ENCODE data around the gene MICAL3. TPM values are rescaled to one million over a fixed set of nuclear protein-coding genes. Genes with fewer than 3 reads are reported as not detected.
A peak's percentile ranks its signal among the peaks of the same experiment; 100 is the strongest.
"Not testable (repeated sequence)": the region's sequence is repeated elsewhere in the genome, so short reads cannot be mapped to it uniquely, and the experiment has no call there.

MICAL3 gene
- total RNA-seq, 1 experiment from 2014 or later: 23.7 TPM

DNA sequence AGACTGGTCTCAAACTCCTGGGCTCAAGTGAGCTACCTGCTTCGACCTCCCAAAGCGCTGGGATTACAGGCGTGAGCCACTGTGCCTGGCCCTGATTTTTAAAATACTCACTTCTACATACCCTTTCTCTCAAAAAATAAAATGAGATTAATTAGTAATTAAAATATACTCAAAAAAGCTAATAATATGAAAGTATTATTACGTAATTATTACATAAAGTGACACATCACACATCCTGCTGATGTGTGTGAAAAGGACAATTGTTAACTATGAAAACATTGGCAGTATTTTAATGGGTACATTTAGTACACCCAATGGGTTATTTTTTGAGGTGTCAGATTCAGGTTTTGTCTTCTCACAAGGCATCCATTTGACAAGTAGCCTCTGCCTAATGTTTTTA, 21.4 kb upstream of the MICAL3 start:
- ATAC-seq: no peak
- BruUV-seq (replicated peaks): no TSS peak
- POLR2A ChIA-PET (ENCODE audit: unreplicated experiment): no interaction called here

DNA sequence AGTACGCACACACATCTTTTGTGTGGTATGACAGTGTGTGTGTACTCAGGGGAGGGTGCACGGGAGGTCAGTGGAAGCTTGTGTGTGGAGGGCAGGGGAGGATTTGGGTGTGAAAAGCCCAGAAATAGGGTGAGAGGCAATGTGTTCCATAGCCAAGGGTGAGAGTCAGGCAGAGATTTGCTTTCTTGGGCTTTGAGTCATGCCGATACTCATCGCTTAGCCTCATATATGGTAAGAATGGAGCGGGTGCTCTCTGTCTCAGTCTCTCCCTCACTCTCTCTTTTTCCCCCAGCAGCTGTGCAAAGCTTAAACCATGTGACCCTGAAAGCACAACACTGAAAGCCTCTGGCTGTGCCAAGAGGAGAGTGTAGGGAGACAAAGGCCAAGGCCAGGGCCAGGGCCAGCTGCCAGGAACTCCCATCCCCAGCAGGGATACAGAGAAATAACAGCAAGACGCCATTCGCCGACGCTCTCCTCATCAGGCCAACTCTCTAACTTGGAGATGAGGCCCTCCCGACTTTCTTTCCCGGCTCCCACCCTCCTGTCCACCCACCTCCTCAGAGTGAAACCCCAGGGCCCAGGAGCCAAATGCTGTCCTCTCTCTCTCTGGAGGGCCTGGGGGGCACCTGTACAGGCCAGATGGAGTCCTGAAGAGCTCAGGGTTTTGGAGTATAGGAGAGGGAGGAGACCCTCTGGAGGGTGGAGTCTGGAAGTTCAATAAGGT, 20.3 kb upstream of the MICAL3 start:
- POLR2A ChIA-PET (ENCODE audit: unreplicated experiment): no interaction called here

More for the DNA sequence above, 21.4 kb upstream of the MICAL3 start:
- H3K27ac ChIP-seq (ENCODE audit: low read length): no peak overlapping the region
- no peaks in the 10 kb centered on the region for H3K9me2 ChIP-seq (replicated peaks; ENCODE audit: low read length)
- H3K4me3 ChIP-seq (ENCODE audit: low read length): no peak overlapping the region
- H3K4me2 ChIP-seq (ENCODE audit: low read length): no peak overlapping the region
- no peak for DNase-seq
- H3K9me3 ChIP-seq (ENCODE audit: low read length): no peaks in the 10 kb centered on the region
- H3K9ac ChIP-seq (ENCODE audit: low read length): no peak overlapping the region
- no peak overlapping the region for H2AFZ ChIP-seq (ENCODE audit: low read length)
- no peaks in the 10 kb centered on the region for H3K27me3 ChIP-seq (ENCODE audit: low read length)
- H3K36me3 ChIP-seq (ENCODE audit: low read depth, low read length): no peaks in the 10 kb centered on the region
- intact Hi-C loops (cut with micrococcal nuclease): no loop called here
- no peaks in the 10 kb centered on the region for H3F3A ChIP-seq (ENCODE audit: low read length, unreplicated experiment)
- no peaks in the 10 kb centered on the region for H4K20me1 ChIP-seq (ENCODE audit: low read length)
- no peaks in the 10 kb centered on the region for H3K79me2 ChIP-seq (ENCODE audit: low read length)
- TF ChIP-seq, protein P1, sequence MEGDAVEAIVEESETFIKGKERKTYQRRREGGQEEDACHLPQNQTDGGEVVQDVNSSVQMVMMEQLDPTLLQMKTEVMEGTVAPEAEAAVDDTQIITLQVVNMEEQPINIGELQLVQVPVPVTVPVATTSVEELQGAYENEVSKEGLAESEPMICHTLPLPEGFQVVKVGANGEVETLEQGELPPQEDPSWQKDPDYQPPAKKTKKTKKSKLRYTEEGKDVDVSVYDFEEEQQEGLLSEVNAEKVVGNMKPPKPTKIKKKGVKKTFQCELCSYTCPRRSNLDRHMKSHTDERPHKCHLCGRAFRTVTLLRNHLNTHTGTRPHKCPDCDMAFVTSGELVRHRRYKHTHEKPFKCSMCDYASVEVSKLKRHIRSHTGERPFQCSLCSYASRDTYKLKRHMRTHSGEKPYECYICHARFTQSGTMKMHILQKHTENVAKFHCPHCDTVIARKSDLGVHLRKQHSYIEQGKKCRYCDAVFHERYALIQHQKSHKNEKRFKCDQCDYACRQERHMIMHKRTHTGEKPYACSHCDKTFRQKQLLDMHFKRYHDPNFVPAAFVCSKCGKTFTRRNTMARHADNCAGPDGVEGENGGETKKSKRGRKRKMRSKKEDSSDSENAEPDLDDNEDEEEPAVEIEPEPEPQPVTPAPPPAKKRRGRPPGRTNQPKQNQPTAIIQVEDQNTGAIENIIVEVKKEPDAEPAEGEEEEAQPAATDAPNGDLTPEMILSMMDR (conservative IDR thresholded peaks at IDR 0.05; ENCODE audit: low read depth, low read length): no peak
- TF ChIP-seq EZH2 (IDR thresholded peaks at IDR 0.05; ENCODE audit: low read length, unreplicated experiment) (no peak), EZH2phosphoT487 (IDR thresholded peaks at IDR 0.05; ENCODE audit: borderline replicate concordance, low read length) (no peak)
- no peaks in the 10 kb centered on the region for H3K4me1 ChIP-seq (ENCODE audit: insufficient read depth, low read length)
- CTCF ChIA-PET: no interaction called here

DNA sequence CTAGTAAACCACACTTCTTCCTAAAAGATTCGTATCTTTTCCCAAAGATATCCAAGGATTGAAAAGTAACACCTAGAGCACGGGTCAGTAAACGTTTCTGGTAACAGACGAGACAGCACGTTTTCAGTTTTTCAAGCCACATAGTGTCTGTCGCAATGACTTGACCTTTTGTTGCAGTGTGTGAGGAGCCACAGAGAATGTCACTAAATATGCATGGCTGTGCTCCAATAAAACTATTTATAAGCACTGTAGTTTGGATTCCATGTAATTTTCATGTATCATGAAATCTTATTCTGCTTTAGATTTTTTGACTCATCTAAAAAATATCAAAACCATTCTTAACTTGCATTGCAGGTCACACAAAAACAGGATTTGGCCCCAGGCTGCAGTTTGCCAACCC, 18.3 kb upstream of the MICAL3 start:
- intact Hi-C loops (cut with micrococcal nuclease): no loop called here
- Histone ChIP-seq H3F3A (ENCODE audit: low read length, unreplicated experiment) (no peaks in the 10 kb centered on the region), H3K9me2 (replicated peaks; ENCODE audit: low read length) (no peaks in the 10 kb centered on the region), H3K9me3 (ENCODE audit: low read length) (no peaks in the 10 kb centered on the region), H3K4me2 (ENCODE audit: low read length) (no peak overlapping the region), H3K27ac (ENCODE audit: low read length) (no peak overlapping the region), H3K4me3 (ENCODE audit: low read length) (no peak overlapping the region), H3K9ac (ENCODE audit: low read length) (no peak overlapping the region), H3K36me3 (ENCODE audit: low read depth, low read length) (no peaks in the 10 kb centered on the region), H3K4me1 (ENCODE audit: insufficient read depth, low read length) (no peaks in the 10 kb centered on the region), H4K20me1 (ENCODE audit: low read length) (no peaks in the 10 kb centered on the region), H2AFZ (ENCODE audit: low read length) (no peak overlapping the region), H3K79me2 (ENCODE audit: low read length) (no peaks in the 10 kb centered on the region), H3K27me3 (ENCODE audit: low read length) (no peaks in the 10 kb centered on the region)
- POLR2A ChIA-PET (ENCODE audit: unreplicated experiment): no interaction called here
- no peak for ATAC-seq
- DNase-seq: peak; percentile 35
- BruUV-seq (replicated peaks): no TSS peak
- TF ChIP-seq, protein P1 (conservative IDR thresholded peaks at IDR 0.05; ENCODE audit: low read depth, low read length): no peak
- TF ChIP-seq EZH2 (IDR thresholded peaks at IDR 0.05; ENCODE audit: low read length, unreplicated experiment): no peak
- no peak for TF ChIP-seq EZH2phosphoT487 (IDR thresholded peaks at IDR 0.05; ENCODE audit: borderline replicate concordance, low read length)
- CTCF ChIA-PET: no interaction called here

More for the DNA sequence above, 20.3 kb upstream of the MICAL3 start:
- H3K4me1 ChIP-seq (ENCODE audit: insufficient read depth, low read length): no peaks in the 10 kb centered on the region
- no peaks in the 10 kb centered on the region for H3K9me2 ChIP-seq (replicated peaks; ENCODE audit: low read length)
- no peak overlapping the region for H3K4me2 ChIP-seq (ENCODE audit: low read length)
- no peak overlapping the region for H3K4me3 ChIP-seq (ENCODE audit: low read length)
- H3K9me3 ChIP-seq (ENCODE audit: low read length): no peaks in the 10 kb centered on the region
- H4K20me1 ChIP-seq (ENCODE audit: low read length): no peaks in the 10 kb centered on the region
- DNase-seq (no peak), ATAC-seq (no peak)
- H3K79me2 ChIP-seq (ENCODE audit: low read length): no peaks in the 10 kb centered on the region
- no peaks in the 10 kb centered on the region for H3F3A ChIP-seq (ENCODE audit: low read length, unreplicated experiment)
- intact Hi-C loops (cut with micrococcal nuclease): no loop called here
- H3K36me3 ChIP-seq (ENCODE audit: low read depth, low read length): no peaks in the 10 kb centered on the region
- no peaks in the 10 kb centered on the region for H3K27me3 ChIP-seq (ENCODE audit: low read length)
- TF ChIP-seq, protein P1 (conservative IDR thresholded peaks at IDR 0.05; ENCODE audit: low read depth, low read length): no peak
- TF ChIP-seq EZH2 (IDR thresholded peaks at IDR 0.05; ENCODE audit: low read length, unreplicated experiment) (no peak), EZH2phosphoT487 (IDR thresholded peaks at IDR 0.05; ENCODE audit: borderline replicate concordance, low read length) (no peak)
- H3K27ac ChIP-seq (ENCODE audit: low read length): no peak overlapping the region
- BruUV-seq (replicated peaks): no TSS peak
- CTCF ChIA-PET: no interaction called here
- no peak overlapping the region for H3K9ac ChIP-seq (ENCODE audit: low read length)
- H2AFZ ChIP-seq (ENCODE audit: low read length): no peak overlapping the region

DNA sequence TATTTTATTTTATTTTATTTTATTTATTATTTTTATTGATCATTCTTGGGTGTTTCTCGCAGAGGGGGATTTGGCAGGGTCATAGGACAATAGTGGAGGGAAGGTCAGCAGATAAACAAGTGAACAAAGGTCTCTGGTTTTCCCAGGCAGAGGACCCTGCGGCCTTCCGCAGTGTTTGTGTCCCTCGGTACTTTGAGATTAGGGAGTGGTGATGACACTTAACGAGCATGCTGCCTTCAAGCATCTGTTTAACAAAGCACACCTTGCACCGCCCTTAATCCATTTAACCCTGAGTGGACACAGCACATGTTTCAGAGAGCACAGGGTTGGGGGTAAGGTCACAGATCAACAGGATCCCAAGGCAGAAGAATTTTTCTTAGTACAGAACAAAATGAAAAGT, 16.5 kb upstream of the MICAL3 start:
- H3K79me2 ChIP-seq (ENCODE audit: low read length); DNase-seq; H3K9ac ChIP-seq (ENCODE audit: low read length); ATAC-seq; H3K9me2 ChIP-seq (replicated peaks; ENCODE audit: low read length); H3K9me3 ChIP-seq (ENCODE audit: low read length); H3K4me1 ChIP-seq (ENCODE audit: insufficient read depth, low read length); H4K20me1 ChIP-seq (ENCODE audit: low read length); CTCF ChIA-PET; H3K4me3 ChIP-seq (ENCODE audit: low read length); H3K36me3 ChIP-seq (ENCODE audit: low read depth, low read length); intact Hi-C loops (cut with micrococcal nuclease); H3K27me3 ChIP-seq (ENCODE audit: low read length); H3K4me2 ChIP-seq (ENCODE audit: low read length); H2AFZ ChIP-seq (ENCODE audit: low read length); BruUV-seq (replicated peaks); H3K27ac ChIP-seq (ENCODE audit: low read length); H3F3A ChIP-seq (ENCODE audit: low read length, unreplicated experiment); POLR2A ChIA-PET (ENCODE audit: unreplicated experiment): not testable (repeated sequence)
